ENCODE measurements around the gene NME5.

DNA sequence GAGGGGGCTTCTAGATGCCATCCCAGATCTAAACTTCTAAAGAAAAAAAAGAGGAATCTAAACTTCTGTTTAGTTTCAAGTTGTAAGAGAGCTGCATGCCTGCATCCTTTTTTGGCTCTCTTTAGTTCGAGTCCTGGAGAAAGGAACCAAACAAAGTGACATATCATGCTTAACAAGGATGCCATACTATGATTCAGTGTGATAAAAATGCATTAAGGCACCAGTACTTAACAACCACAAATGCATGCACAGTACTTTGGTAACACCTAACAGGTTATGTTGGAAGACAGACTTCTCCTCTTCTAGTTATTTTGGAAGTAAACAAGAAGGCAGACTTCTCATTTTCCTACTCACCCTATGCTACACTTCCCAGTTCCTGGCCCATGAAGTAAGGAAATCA lies 27.3 kb downstream of the NME5 start:
- TF ChIP-seq, protein P1, sequence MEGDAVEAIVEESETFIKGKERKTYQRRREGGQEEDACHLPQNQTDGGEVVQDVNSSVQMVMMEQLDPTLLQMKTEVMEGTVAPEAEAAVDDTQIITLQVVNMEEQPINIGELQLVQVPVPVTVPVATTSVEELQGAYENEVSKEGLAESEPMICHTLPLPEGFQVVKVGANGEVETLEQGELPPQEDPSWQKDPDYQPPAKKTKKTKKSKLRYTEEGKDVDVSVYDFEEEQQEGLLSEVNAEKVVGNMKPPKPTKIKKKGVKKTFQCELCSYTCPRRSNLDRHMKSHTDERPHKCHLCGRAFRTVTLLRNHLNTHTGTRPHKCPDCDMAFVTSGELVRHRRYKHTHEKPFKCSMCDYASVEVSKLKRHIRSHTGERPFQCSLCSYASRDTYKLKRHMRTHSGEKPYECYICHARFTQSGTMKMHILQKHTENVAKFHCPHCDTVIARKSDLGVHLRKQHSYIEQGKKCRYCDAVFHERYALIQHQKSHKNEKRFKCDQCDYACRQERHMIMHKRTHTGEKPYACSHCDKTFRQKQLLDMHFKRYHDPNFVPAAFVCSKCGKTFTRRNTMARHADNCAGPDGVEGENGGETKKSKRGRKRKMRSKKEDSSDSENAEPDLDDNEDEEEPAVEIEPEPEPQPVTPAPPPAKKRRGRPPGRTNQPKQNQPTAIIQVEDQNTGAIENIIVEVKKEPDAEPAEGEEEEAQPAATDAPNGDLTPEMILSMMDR (IDR thresholded peaks at IDR 0.05), result no peak
- TF ChIP-seq POLR2A (IDR thresholded peaks at IDR 0.05), result no peak
- TF ChIP-seq POLR2AphosphoS5 (IDR thresholded peaks at IDR 0.05), result no peak
